ENCODE data around the gene SERF2.

GRCh38 chr15:43771816-43772215, 20.3 kb upstream of the SERF2 start:
- TF ChIP-seq, protein P1, sequence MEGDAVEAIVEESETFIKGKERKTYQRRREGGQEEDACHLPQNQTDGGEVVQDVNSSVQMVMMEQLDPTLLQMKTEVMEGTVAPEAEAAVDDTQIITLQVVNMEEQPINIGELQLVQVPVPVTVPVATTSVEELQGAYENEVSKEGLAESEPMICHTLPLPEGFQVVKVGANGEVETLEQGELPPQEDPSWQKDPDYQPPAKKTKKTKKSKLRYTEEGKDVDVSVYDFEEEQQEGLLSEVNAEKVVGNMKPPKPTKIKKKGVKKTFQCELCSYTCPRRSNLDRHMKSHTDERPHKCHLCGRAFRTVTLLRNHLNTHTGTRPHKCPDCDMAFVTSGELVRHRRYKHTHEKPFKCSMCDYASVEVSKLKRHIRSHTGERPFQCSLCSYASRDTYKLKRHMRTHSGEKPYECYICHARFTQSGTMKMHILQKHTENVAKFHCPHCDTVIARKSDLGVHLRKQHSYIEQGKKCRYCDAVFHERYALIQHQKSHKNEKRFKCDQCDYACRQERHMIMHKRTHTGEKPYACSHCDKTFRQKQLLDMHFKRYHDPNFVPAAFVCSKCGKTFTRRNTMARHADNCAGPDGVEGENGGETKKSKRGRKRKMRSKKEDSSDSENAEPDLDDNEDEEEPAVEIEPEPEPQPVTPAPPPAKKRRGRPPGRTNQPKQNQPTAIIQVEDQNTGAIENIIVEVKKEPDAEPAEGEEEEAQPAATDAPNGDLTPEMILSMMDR (IDR thresholded peaks at IDR 0.05) = no peak
- TF ChIP-seq POLR2A (IDR thresholded peaks at IDR 0.05) = no peak

Data from testis (tissue), 2 donors.